ENCODE results near the gene CDC20B.

The CDC20B gene

GRCh38 chr5:55219770-55220169 lies 46.8 kb upstream of the CDC20B start:
- no peaks in the 10 kb centered on the region for H3K36me3 ChIP-seq (ENCODE audit: insufficient read depth)
- no peaks in the 10 kb centered on the region for H3K79me2 ChIP-seq (ENCODE audit: insufficient read depth, low read depth)
- no peaks in the 10 kb centered on the region for H3K27me3 ChIP-seq (ENCODE audit: insufficient read depth, low read depth)
- TF ChIP-seq CTCF (conservative IDR thresholded peaks at IDR 0.05; ENCODE audit: low read depth, low read length): no peak
- H3K27ac ChIP-seq: no peak overlapping the region
- no peak overlapping the region for H3K4me3 ChIP-seq (IDR thresholded peaks at IDR 0.05; ENCODE audit: insufficient read depth, low read depth, low read length)
- no peak overlapping the region for H3K4me2 ChIP-seq
- no peaks in the 10 kb centered on the region for H3K4me1 ChIP-seq (ENCODE audit: low read depth, poor library complexity, severe bottlenecking)
- H3K9ac ChIP-seq: no peak overlapping the region
- H2AFZ ChIP-seq (ENCODE audit: low read depth): no peak overlapping the region
- no peaks in the 10 kb centered on the region for H4K20me1 ChIP-seq (ENCODE audit: insufficient read depth)

- H2AFZ ChIP-seq (ENCODE audit: low read depth): no peak overlapping the region
- H3K27me3 ChIP-seq (ENCODE audit: insufficient read depth, low read depth): no peaks in the 10 kb centered on the region
- H3K36me3 ChIP-seq (ENCODE audit: insufficient read depth): no peaks in the 10 kb centered on the region
- no peaks in the 10 kb centered on the region for H3K4me1 ChIP-seq (ENCODE audit: low read depth, poor library complexity, severe bottlenecking)
- no peak overlapping the region for H3K9ac ChIP-seq
- no peaks in the 10 kb centered on the region for H3K79me2 ChIP-seq (ENCODE audit: insufficient read depth, low read depth)
- no peak for TF ChIP-seq CTCF (conservative IDR thresholded peaks at IDR 0.05; ENCODE audit: low read depth, low read length)
- H3K4me3 ChIP-seq (IDR thresholded peaks at IDR 0.05; ENCODE audit: insufficient read depth, low read depth, low read length): no peak overlapping the region
- H4K20me1 ChIP-seq (ENCODE audit: insufficient read depth): no peaks in the 10 kb centered on the region
- H3K4me2 ChIP-seq: no peak overlapping the region
- no peak overlapping the region for H3K27ac ChIP-seq
Measured at GRCh38 chr5:55218967-55219366, 46.0 kb upstream of the CDC20B start.

- no peaks in the 10 kb centered on the region for H3K27me3 ChIP-seq (ENCODE audit: insufficient read depth, low read depth)
- H3K9ac ChIP-seq: no peak overlapping the region
- H3K36me3 ChIP-seq (ENCODE audit: insufficient read depth): no peaks in the 10 kb centered on the region
- H3K4me3 ChIP-seq (IDR thresholded peaks at IDR 0.05; ENCODE audit: insufficient read depth, low read depth, low read length): no peak overlapping the region
- H2AFZ ChIP-seq (ENCODE audit: low read depth): no peak overlapping the region
- TF ChIP-seq CTCF (conservative IDR thresholded peaks at IDR 0.05; ENCODE audit: low read depth, low read length): no peak
- H3K4me2 ChIP-seq: no peak overlapping the region
- H3K79me2 ChIP-seq (ENCODE audit: insufficient read depth, low read depth): no peaks in the 10 kb centered on the region
- no peak overlapping the region for H3K27ac ChIP-seq
- peaks cover 7% of the 10 kb centered on the region for H3K4me1 ChIP-seq (ENCODE audit: low read depth, poor library complexity, severe bottlenecking)
- H4K20me1 ChIP-seq (ENCODE audit: insufficient read depth): no peaks in the 10 kb centered on the region
Measured at GRCh38 chr5:55211184-55211874, 38.4 kb upstream of the CDC20B start.

GRCh38 chr5:55205001-55205400 lies 32.0 kb upstream of the CDC20B start:
- TF ChIP-seq CTCF (conservative IDR thresholded peaks at IDR 0.05; ENCODE audit: low read depth, low read length): no peak
- Histone ChIP-seq H3K4me3 (IDR thresholded peaks at IDR 0.05; ENCODE audit: insufficient read depth, low read depth, low read length) (no peak overlapping the region), H3K9ac (no peak overlapping the region), H4K20me1 (ENCODE audit: insufficient read depth) (no peaks in the 10 kb centered on the region), H3K36me3 (ENCODE audit: insufficient read depth) (no peaks in the 10 kb centered on the region), H3K4me1 (ENCODE audit: low read depth, poor library complexity, severe bottlenecking) (peaks cover 7% of the 10 kb centered on the region), H3K27me3 (ENCODE audit: insufficient read depth, low read depth) (no peaks in the 10 kb centered on the region), H2AFZ (ENCODE audit: low read depth) (no peak overlapping the region), H3K4me2 (no peak overlapping the region), H3K27ac (no peak overlapping the region), H3K79me2 (ENCODE audit: insufficient read depth, low read depth) (no peaks in the 10 kb centered on the region)
